CD8-positive, alpha-beta memory T cell (primary cell): Measurements from ENCODE around the gene ATP9B. TPM values are rescaled to one million over a fixed set of nuclear protein-coding genes. Genes with fewer than 3 reads are reported as not detected.
"Not testable (repeated sequence)": the region's sequence is repeated elsewhere in the genome, so short reads cannot be mapped to it uniquely, and the experiment has no call there.

Experiments used
- CTCF ChIA-PET: fragments of 350-600 bp; sonication (Branson Sonifier 250); formaldehyde crosslinking; loops from one replicate; lab custom pipeline; 2021; ENCODE audit warnings: antibody characterized with exemption; lab: Charles Lee
- POLR2A ChIA-PET: fragments of 350-600 bp; sonication (Branson Sonifier 250); formaldehyde crosslinking; loops from one replicate; lab custom pipeline; 2021; ENCODE audit warnings: antibody characterized with exemption; lab: Charles Lee
- DNase-seq, 5 donors: peaks; one replicate each; pipeline versions ENCODE4 v3.0.0 to v3.0.0-alpha.2; 2020 to 2022; ENCODE audit warnings: mixed read lengths in 1 of 5
- H3K27ac ChIP-seq: one replicate; pipeline ENCODE4 v1.7.0; 2013; ENCODE audit warnings: low read depth, mild to moderate bottlenecking, low read length, moderate library complexity
- H3K27me3 ChIP-seq: 2 replicates; pipeline ENCODE4 v1.7.0; 2013; ENCODE audit warnings: low read length, mild to moderate bottlenecking; ENCODE audit not compliant: insufficient read depth, poor library complexity, severe bottlenecking
- H3K36me3 ChIP-seq: 2 replicates; pipeline ENCODE4 v1.7.0; 2013; ENCODE audit warnings: mild to moderate bottlenecking, low read length, moderate library complexity; ENCODE audit not compliant: insufficient read depth
- H3K4me1 ChIP-seq: 2 replicates; pipeline ENCODE4 v1.7.0; 2013; ENCODE audit warnings: mild to moderate bottlenecking, low read length, moderate library complexity; ENCODE audit not compliant: insufficient read depth
- H3K4me3 ChIP-seq: 2 replicates; pipeline ENCODE4 v1.7.0; 2013; ENCODE audit warnings: mild to moderate bottlenecking, low read length
- H3K9me3 ChIP-seq: 2 replicates; pipeline ENCODE4 v1.7.0; 2013; ENCODE audit warnings: mild to moderate bottlenecking, low read length
- H3K27ac Mint-ChIP-seq, 8 donors: one replicate each; pipeline ENCODE4 v1.8.0; 2020 to 2021; ENCODE audit warnings: mixed read lengths in 8 of 8, mild to moderate bottlenecking in 6 of 8, inconsistent platforms in 3 of 8, moderate library complexity in 3 of 8
- H3K27me3 Mint-ChIP-seq, 2 donors: one replicate each; pipeline ENCODE4 v1.8.0; 2020 to 2021; ENCODE audit warnings: mixed read lengths in 2 of 2, mild to moderate bottlenecking in 1 of 2, moderate library complexity in 1 of 2
- H3K36me3 Mint-ChIP-seq, 3 donors: one replicate each; pipeline ENCODE4 v1.8.0; 2020 to 2021; ENCODE audit warnings: mixed read lengths in 3 of 3, inconsistent platforms in 1 of 3, mild to moderate bottlenecking in 1 of 3
- H3K4me1 Mint-ChIP-seq, 3 donors: one replicate each; pipeline ENCODE4 v1.8.0; 2020 to 2021; ENCODE audit warnings: mixed read lengths in 3 of 3, inconsistent platforms in 1 of 3, mild to moderate bottlenecking in 1 of 3
- H3K4me3 Mint-ChIP-seq, 7 donors: one replicate each; pipeline ENCODE4 v1.8.0; 2020 to 2021; ENCODE audit warnings: mixed read lengths in 7 of 7, mild to moderate bottlenecking in 6 of 7, moderate library complexity in 4 of 7, inconsistent platforms in 2 of 7
- H3K9me3 Mint-ChIP-seq, 5 donors: one replicate each; pipeline ENCODE4 v1.8.0; 2020 to 2022; ENCODE audit warnings: mixed read lengths in 5 of 5, mild to moderate bottlenecking in 3 of 5, moderate library complexity in 2 of 5, inconsistent platforms in 1 of 5
- polyA plus RNA-seq: library from polyadenylated mRNA; unstranded; fragments of 300-500 nt; fragmentation: Illumina TruSeq; gene quantifications from one replicate; pipeline ENCODE4 v1.2.3, GENCODE V29; 2021
- total RNA-seq, 2 experiments: library from RNA; stranded (reverse); gene quantifications; one replicate each; pipeline ENCODE4 v1.2.3, GENCODE V29; 2021

The ATP9B gene
- total and polyA plus RNA-seq, 3 experiments from 2014 or later = 22.0 to 23.4 (median 22.4) TPM

- no peaks in the 10 kb centered on the region for H3K9me3 Mint-ChIP-seq
- H3K27ac Mint-ChIP-seq = peak overlapping the region in 3 of 8 donors; percentile 51 to 98 (median 53)
- Histone ChIP-seq H3K9me3 (no peaks in the 10 kb centered on the region), H3K27ac (no peak overlapping the region), H3K4me3 (no peak overlapping the region), H3K27me3 (no peaks in the 10 kb centered on the region), H3K4me1 (peaks cover 35% of the 10 kb centered on the region), H3K36me3 (no peaks in the 10 kb centered on the region)
- CTCF ChIA-PET = no interaction called here
- H3K36me3 Mint-ChIP-seq = peaks cover 7 to 25% (median 9%) of the 10 kb centered on the region in 3 donors
- peak overlapping the region in 6 of 7 donors; percentile 30 to 91 (median 59) for H3K4me3 Mint-ChIP-seq
- DNase-seq = no peak
- H3K4me1 Mint-ChIP-seq = peaks cover 65 to 80% (median 73%) of the 10 kb centered on the region in 3 donors
- peaks cover 0 to 2% of the 10 kb centered on the region in 2 donors for H3K27me3 Mint-ChIP-seq
- POLR2A ChIA-PET = no interaction called here
These were observed 2.5 kb downstream of the ATP9B start for GRCh38 chr18:79071503-79072210.

GRCh38 chr18:79072655-79073054 lies 3.5 kb downstream of the ATP9B start:
- H3K9me3 Mint-ChIP-seq, H3K36me3 ChIP-seq, H3K27me3 ChIP-seq, H3K4me3 ChIP-seq, DNase-seq, H3K27ac ChIP-seq, H3K27me3 Mint-ChIP-seq, CTCF ChIA-PET, H3K9me3 ChIP-seq, H3K27ac Mint-ChIP-seq, POLR2A ChIA-PET, H3K4me3 Mint-ChIP-seq: not testable (repeated sequence)
- peaks cover 41% of the 10 kb centered on the region for H3K4me1 ChIP-seq
- peaks cover 7 to 26% (median 7%) of the 10 kb centered on the region in 3 donors for H3K36me3 Mint-ChIP-seq
- peaks cover 63 to 80% (median 74%) of the 10 kb centered on the region in 3 donors for H3K4me1 Mint-ChIP-seq

GRCh38 chr18:79077181-79077580 lies 8.0 kb downstream of the ATP9B start:
- no peaks in the 10 kb centered on the region for H3K27me3 Mint-ChIP-seq
- no peaks in the 10 kb centered on the region for H3K9me3 ChIP-seq
- POLR2A ChIA-PET = no interaction called here
- no peak overlapping the region for H3K27ac ChIP-seq
- H3K4me1 ChIP-seq = peaks cover 18% of the 10 kb centered on the region
- H3K36me3 ChIP-seq = no peaks in the 10 kb centered on the region
- CTCF ChIA-PET = no interaction called here
- H3K4me3 ChIP-seq = no peak overlapping the region
- no peaks in the 10 kb centered on the region for H3K27me3 ChIP-seq
- peaks cover 34 to 60% (median 34%) of the 10 kb centered on the region in 3 donors for H3K36me3 Mint-ChIP-seq
- peaks cover 0 to 1% (median 0%) of the 10 kb centered on the region in 5 donors for H3K9me3 Mint-ChIP-seq
- no peak for DNase-seq
- H3K4me1 Mint-ChIP-seq = peaks cover 66 to 87% (median 77%) of the 10 kb centered on the region in 3 donors
- peak overlapping the region in 2 of 8 donors; percentile 31 to 46 for H3K27ac Mint-ChIP-seq
- no peak overlapping the region for H3K4me3 Mint-ChIP-seq

- H3K27me3 Mint-ChIP-seq, CTCF ChIA-PET, H3K27ac ChIP-seq, H3K36me3 ChIP-seq, H3K4me3 Mint-ChIP-seq, DNase-seq, H3K9me3 Mint-ChIP-seq, POLR2A ChIA-PET, H3K27ac Mint-ChIP-seq, H3K9me3 ChIP-seq, H3K4me3 ChIP-seq, H3K27me3 ChIP-seq: not testable (repeated sequence)
- H3K4me1 ChIP-seq = peaks cover 18% of the 10 kb centered on the region
- Mint-ChIP-seq H3K36me3 (peaks cover 32 to 72% (median 37%) of the 10 kb centered on the region in 3 donors), H3K4me1 (peaks cover 63 to 84% (median 75%) of the 10 kb centered on the region in 3 donors)
These were observed 9.6 kb downstream of the ATP9B start for GRCh38 chr18:79078791-79079190.

DNA sequence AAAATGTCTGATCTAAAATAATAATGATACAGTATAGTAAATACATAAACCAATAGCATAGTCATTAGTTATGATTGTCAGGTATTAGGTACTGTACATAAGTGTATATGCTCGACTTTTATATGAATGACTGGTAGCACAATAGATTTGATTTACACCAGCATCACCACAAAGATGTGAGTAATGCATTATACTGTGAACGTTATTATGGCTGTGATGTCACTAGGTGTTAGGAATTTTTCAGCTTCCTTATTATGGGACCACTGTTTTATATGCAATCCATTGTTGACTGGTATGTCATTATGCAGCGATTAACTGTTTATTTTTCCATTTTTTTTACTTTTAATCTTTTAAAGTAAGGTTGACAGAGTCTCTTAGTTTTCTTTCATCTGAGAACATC lies 23.7 kb downstream of the ATP9B start:
- Histone ChIP-seq H3K27ac (no peak overlapping the region), H3K4me1 (peaks cover 4% of the 10 kb centered on the region), H3K4me3 (no peak overlapping the region), H3K9me3 (no peaks in the 10 kb centered on the region), H3K36me3 (no peaks in the 10 kb centered on the region), H3K27me3 (no peaks in the 10 kb centered on the region)
- H3K27ac Mint-ChIP-seq = no peak overlapping the region
- no peak for DNase-seq
- CTCF ChIA-PET = no interaction called here
- POLR2A ChIA-PET = no interaction called here
- peaks cover 17 to 25% (median 17%) of the 10 kb centered on the region in 3 donors for H3K36me3 Mint-ChIP-seq
- H3K9me3 Mint-ChIP-seq = peaks cover 0 to 7% (median 0%) of the 10 kb centered on the region in 5 donors
- no peaks in the 10 kb centered on the region for H3K27me3 Mint-ChIP-seq
- no peak overlapping the region for H3K4me3 Mint-ChIP-seq
- peaks cover 49 to 72% (median 65%) of the 10 kb centered on the region in 3 donors for H3K4me1 Mint-ChIP-seq

DNA sequence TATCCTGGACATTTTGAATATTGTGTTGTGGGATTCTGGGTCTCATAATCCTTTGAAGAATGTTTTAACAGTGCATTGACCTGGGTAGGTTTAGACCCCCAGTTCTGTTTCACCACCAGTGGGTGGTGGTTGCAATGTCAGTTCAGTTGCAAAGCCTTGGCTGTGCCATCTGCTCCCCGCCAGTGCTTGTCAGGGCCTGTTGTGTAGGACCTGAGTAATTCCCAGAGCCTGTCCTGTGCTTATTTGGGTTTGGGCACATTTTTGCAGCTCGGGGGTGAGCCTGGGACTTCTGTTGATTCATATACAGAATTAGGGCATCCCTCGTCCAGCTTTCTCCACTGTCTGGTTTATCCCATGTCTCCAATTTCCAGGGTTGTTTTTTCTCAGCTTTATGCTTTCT lies 24.8 kb downstream of the ATP9B start:
- POLR2A ChIA-PET = no interaction called here
- DNase-seq = no peak
- Mint-ChIP-seq H3K4me1 (peaks cover 46 to 63% (median 61%) of the 10 kb centered on the region in 3 donors), H3K9me3 (peaks cover 0 to 9% (median 0%) of the 10 kb centered on the region in 5 donors), H3K27me3 (no peaks in the 10 kb centered on the region), H3K36me3 (peaks cover 19 to 28% (median 23%) of the 10 kb centered on the region in 3 donors), H3K27ac (no peak overlapping the region), H3K4me3 (no peak overlapping the region)
- no peak overlapping the region for H3K27ac ChIP-seq
- H3K36me3 ChIP-seq = no peaks in the 10 kb centered on the region
- H3K9me3 ChIP-seq = no peaks in the 10 kb centered on the region
- H3K4me3 ChIP-seq = no peak overlapping the region
- CTCF ChIA-PET = no interaction called here
- peaks cover 4% of the 10 kb centered on the region for H3K4me1 ChIP-seq
- H3K27me3 ChIP-seq = no peaks in the 10 kb centered on the region

DNA sequence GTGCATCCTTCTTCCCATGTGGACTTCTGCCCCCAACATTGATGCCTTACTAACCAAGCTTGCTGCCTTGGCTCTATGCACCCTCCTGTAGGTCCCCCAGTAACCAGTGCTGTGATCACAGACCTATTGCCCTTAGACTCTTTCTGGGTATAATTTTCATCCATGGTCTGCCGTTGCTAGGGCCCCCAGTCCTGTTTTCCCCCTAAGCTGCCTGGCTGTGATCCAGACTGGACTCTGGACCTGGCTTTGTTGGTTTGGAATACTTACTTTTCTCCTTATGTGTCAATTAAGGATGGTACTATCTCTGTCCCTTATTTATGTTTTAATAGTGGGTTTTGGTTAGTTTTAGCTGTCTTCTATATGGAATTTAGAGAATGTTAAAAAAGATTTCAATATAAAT lies 26.0 kb downstream of the ATP9B start:
- peaks cover 0 to 12% (median 2%) of the 10 kb centered on the region in 5 donors for H3K9me3 Mint-ChIP-seq
- CTCF ChIA-PET = no interaction called here
- H3K36me3 Mint-ChIP-seq = peaks cover 18 to 27% (median 20%) of the 10 kb centered on the region in 3 donors
- H3K4me3 Mint-ChIP-seq = peak overlapping the region in 2 of 7 donors; percentile 4 to 5
- peaks cover 46 to 59% (median 49%) of the 10 kb centered on the region in 3 donors for H3K4me1 Mint-ChIP-seq
- POLR2A ChIA-PET = no interaction called here
- no peak overlapping the region for H3K4me3 ChIP-seq
- no peaks in the 10 kb centered on the region for H3K27me3 ChIP-seq
- H3K27ac Mint-ChIP-seq = peak overlapping the region in 2 of 8 donors; percentile 9 to 87
- peaks cover 4% of the 10 kb centered on the region for H3K4me1 ChIP-seq
- DNase-seq = no peak
- no peak overlapping the region for H3K27ac ChIP-seq
- no peaks in the 10 kb centered on the region for H3K36me3 ChIP-seq
- no peaks in the 10 kb centered on the region for H3K9me3 ChIP-seq
- H3K27me3 Mint-ChIP-seq = no peaks in the 10 kb centered on the region

GRCh38 chr18:79100944-79101343 lies 31.8 kb downstream of the ATP9B start:
- DNase-seq = no peak
- peaks cover 31 to 43% (median 43%) of the 10 kb centered on the region in 3 donors for H3K4me1 Mint-ChIP-seq

More at GRCh38 chr18:79100944-79101343, 31.8 kb downstream of the ATP9B start:
- no peaks in the 10 kb centered on the region for H3K9me3 ChIP-seq
- no peak overlapping the region for H3K27ac ChIP-seq
- POLR2A ChIA-PET = no interaction called here
- CTCF ChIA-PET = no interaction called here
- Mint-ChIP-seq H3K9me3 (peaks cover 0 to 8% (median 0%) of the 10 kb centered on the region in 5 donors), H3K27me3 (peaks cover 0 to 1% of the 10 kb centered on the region in 2 donors), H3K4me3 (no peak overlapping the region), H3K36me3 (peaks cover 22 to 55% (median 29%) of the 10 kb centered on the region in 3 donors), H3K27ac (no peak overlapping the region)
- H3K4me1 ChIP-seq = no peaks in the 10 kb centered on the region
- no peaks in the 10 kb centered on the region for H3K36me3 ChIP-seq
- no peaks in the 10 kb centered on the region for H3K27me3 ChIP-seq
- no peak overlapping the region for H3K4me3 ChIP-seq
